D721Med (cell line): ENCODE results near the gene BTBD10.

Experiments
- DNase-seq: peaks from one replicate; pipeline ENCODE4 v3.0.0; 2011; ENCODE audit warnings: low spot score; ENCODE audit not compliant: insufficient read length
- FAIRE-seq: peaks from 2 replicates; lab custom pipeline; 2011; peaks lifted over from hg19 to GRCh38; lab: Jason Lieb, UNC
- CTCF ChIP-seq: IDR thresholded peaks from 2 replicates; pipeline ENCODE4 v1.5.1; 2012; ENCODE audit warnings: mild to moderate bottlenecking, control low read depth; ENCODE audit not compliant: insufficient read depth; ENCODE audit errors: missing control alignments

BTBD10 gene

GRCh38 chr11:13486926-13487660, 24.1 kb upstream of the BTBD10 start:
- TF ChIP-seq CTCF = no peak
- DNase-seq (no peak), FAIRE-seq (no peak)

DNA sequence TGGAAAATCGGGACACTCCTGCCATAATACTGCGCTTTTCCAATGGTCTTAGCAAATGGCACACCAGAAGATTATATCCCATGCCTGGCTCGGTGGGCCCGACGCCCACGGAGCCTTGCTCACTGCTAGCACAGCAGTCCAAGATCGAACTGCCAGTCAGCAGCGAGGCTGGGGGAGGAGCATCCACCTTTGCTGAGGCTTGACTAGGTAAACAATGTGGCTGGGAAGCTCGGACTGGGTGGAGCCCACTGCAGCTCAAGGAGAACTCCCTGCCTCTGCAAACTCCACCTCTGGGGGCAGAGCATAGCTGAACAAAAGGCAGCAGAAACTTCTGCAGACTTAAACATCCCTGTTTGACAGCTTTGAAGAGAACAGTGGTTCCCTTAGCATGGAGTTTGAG, 17.2 kb upstream of the BTBD10 start:
- DNase-seq (no peak), FAIRE-seq (no peak)
- TF ChIP-seq CTCF = no peak

DNA sequence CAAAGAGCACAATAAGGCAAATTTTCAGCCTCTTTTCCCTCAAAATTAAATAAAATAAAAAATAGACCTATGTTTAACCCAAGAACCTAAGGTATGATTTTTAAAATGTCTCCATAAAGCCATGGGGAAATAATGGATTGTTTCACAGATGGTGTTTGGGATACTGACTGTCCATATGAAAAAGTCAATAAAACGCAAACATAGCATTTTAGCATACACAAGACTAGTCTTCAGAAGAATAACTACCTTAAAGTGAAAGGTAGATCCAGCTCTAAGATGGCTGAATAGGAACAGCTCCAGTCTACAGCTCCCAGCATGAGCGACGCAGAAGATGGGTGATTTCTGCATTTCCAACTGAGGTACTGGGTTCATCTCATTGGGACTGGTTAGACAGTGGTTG, 16.7 kb upstream of the BTBD10 start:
- DNase-seq (no peak), FAIRE-seq (no peak)
- TF ChIP-seq CTCF = no peak

- no peak for TF ChIP-seq CTCF
- DNase-seq (no peak), FAIRE-seq (no peak)
These were observed 12.1 kb upstream of the BTBD10 start for GRCh38 chr11:13475091-13475490.

DNA sequence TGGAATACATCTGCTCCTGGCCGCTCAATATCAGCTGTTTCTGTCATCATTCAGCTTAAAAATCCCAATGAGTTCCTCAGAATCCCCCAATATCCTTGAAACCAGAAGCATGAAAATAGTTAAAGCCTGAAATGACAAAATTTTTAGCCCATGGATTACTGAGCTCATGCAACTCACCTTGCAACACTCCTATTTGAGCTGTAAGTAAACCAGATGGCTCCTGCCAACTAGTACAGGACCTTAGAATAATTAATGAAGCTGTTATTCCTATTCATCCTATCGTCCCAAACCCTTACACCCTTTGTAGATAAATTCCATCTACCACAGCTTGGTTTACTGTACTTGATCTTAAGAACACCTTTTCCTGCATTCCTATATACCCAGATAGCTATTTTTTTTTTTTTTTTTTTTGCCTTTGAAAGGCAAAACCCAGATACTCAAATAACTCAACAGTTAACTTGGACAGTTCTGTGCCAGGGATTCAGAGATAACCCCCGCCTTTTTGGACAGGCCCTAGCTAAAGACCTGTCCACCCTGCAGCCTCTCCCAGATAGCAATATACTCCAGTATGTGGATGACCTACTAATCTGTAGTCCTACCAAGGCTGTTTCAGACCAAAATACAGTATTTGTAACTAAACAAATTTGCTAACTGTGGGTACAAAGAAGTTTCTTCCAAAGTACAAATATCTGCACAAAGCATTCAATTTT, 10.1 kb upstream of the BTBD10 start:
- TF ChIP-seq CTCF = no peak
- DNase-seq = no peak
- FAIRE-seq = no peak

DNA sequence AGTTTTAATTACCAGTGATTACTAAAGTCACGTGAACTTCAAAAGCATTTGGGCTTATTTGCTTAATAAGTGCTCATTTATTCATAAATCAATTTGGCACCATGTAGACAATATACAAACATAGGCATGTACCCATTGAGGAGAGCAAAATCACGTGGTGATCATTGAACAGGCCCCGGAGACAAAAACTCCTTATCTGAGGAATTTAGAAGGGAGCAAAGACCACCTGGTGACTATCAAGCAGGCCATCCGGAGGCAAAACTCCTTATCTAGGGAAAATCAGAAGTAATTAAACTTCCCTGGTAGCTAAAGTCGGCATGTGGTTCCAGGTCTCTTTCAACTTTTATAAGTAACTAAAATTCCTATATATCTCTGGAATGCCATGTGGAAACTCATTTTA, 5.7 kb upstream of the BTBD10 start:
- no peak for FAIRE-seq

More for the DNA sequence above, 5.7 kb upstream of the BTBD10 start:
- TF ChIP-seq CTCF = no peak
- DNase-seq = no peak
